Measurements from ENCODE around the gene GPR39. TPM values are rescaled to one million over a fixed set of nuclear protein-coding genes. Genes with fewer than 3 reads are reported as not detected.

Gene GPR39
- total and polyA plus RNA-seq, 2 donors (not counting 1 experiment from before 2014, with no cell fraction given) = not detected

- Mint-ChIP-seq H3K4me1 (no peaks in the 10 kb centered on the region), H3K27me3 (peaks cover 4% of the 10 kb centered on the region), H3K27ac (no peak overlapping the region), H3K4me3 (no peak overlapping the region), H3K9me3 (ENCODE audit: insufficient read depth) (no peaks in the 10 kb centered on the region)
- ChIA-PET CTCF (no interaction called here), POLR2A (no interaction called here)
- H3K79me2 ChIP-seq (ENCODE audit: control insufficient read depth, insufficient read depth, low read length) = no peaks in the 10 kb centered on the region
- H4K20me1 ChIP-seq (ENCODE audit: control insufficient read depth, insufficient read depth, low read length, poor library complexity, severe bottlenecking) = no peaks in the 10 kb centered on the region
- intact Hi-C loops (cut with micrococcal nuclease) = no loop called here
- H3K4me3 ChIP-seq (ENCODE audit: control extremely low read depth in 1 of 5, extremely low read depth in 1 of 5, insufficient read depth in 1 of 5, low read depth in 2 of 5, low read length in 4 of 5) = no peak overlapping the region
- no peak for DNase-seq
- no peaks in the 10 kb centered on the region for H3K4me1 ChIP-seq (ENCODE audit: control insufficient read depth in 2 of 2, insufficient read depth in 2 of 2, low read length in 2 of 2)
- TF ChIP-seq EZH2 (IDR thresholded peaks at IDR 0.05; ENCODE audit: borderline replicate concordance, insufficient read depth, low read depth, low read length, poor library complexity, severe bottlenecking) (no peak), CTCF (IDR thresholded peaks at IDR 0.05) (no peak)
- ATAC-seq (ENCODE audit: low read depth) = no peak
- no peaks in the 10 kb centered on the region for H3K27me3 ChIP-seq (replicated peaks in 1 of 4; ENCODE audit: control extremely low read depth in 1 of 4, control insufficient read depth in 3 of 4, insufficient read depth in 4 of 4, low read length in 3 of 4)
- no peak overlapping the region for H3K9ac ChIP-seq (ENCODE audit: low read length)
- no peaks in the 10 kb centered on the region for H3K36me3 ChIP-seq (replicated peaks in 1 of 2; ENCODE audit: control extremely low read depth in 1 of 2, control insufficient read depth in 1 of 2, extremely low read depth in 1 of 2, insufficient read depth in 2 of 2, low read length in 1 of 2)
- H2AFZ ChIP-seq (ENCODE audit: insufficient read depth, low read depth, low read length, poor library complexity, severe bottlenecking) = no peak overlapping the region
- H3K27ac ChIP-seq (ENCODE audit: low read length in 2 of 2) = no peak overlapping the region
- WGBS (ENCODE audit: insufficient coverage) = 94% methylated on average over 2 of the region's 3 CpGs
- H3K9me3 ChIP-seq (ENCODE audit: control extremely low read depth in 1 of 3, control insufficient read depth in 2 of 3, insufficient read depth in 1 of 3, low read length in 2 of 3) = no peaks in the 10 kb centered on the region
- H3K4me2 ChIP-seq (replicated peaks; ENCODE audit: low read depth, low read length, poor library complexity, severe bottlenecking) = no peak overlapping the region
Measured at GRCh38 chr2:132573444-132574007, 156.9 kb downstream of the GPR39 start.

GRCh38 chr2:132577686-132578085 is 161.1 kb downstream of the GPR39 start:
- no peaks in the 10 kb centered on the region for H4K20me1 ChIP-seq (ENCODE audit: control insufficient read depth, insufficient read depth, low read length, poor library complexity, severe bottlenecking)
- Mint-ChIP-seq H3K4me1 (no peaks in the 10 kb centered on the region), H3K9me3 (ENCODE audit: insufficient read depth) (no peaks in the 10 kb centered on the region), H3K27me3 (no peaks in the 10 kb centered on the region), H3K27ac (no peak overlapping the region), H3K4me3 (no peak overlapping the region)
- ATAC-seq (ENCODE audit: low read depth) (no peak), DNase-seq (no peak)
- no peak overlapping the region for H2AFZ ChIP-seq (ENCODE audit: insufficient read depth, low read depth, low read length, poor library complexity, severe bottlenecking)
- H3K4me3 ChIP-seq (ENCODE audit: control extremely low read depth in 1 of 5, extremely low read depth in 1 of 5, insufficient read depth in 1 of 5, low read depth in 2 of 5, low read length in 4 of 5) = no peak overlapping the region
- no peak overlapping the region for H3K4me2 ChIP-seq (replicated peaks; ENCODE audit: low read depth, low read length, poor library complexity, severe bottlenecking)
- no peaks in the 10 kb centered on the region for H3K36me3 ChIP-seq (replicated peaks in 1 of 2; ENCODE audit: control extremely low read depth in 1 of 2, control insufficient read depth in 1 of 2, extremely low read depth in 1 of 2, insufficient read depth in 2 of 2, low read length in 1 of 2)
- POLR2A ChIA-PET = no interaction called here
- H3K9me3 ChIP-seq (ENCODE audit: control extremely low read depth in 1 of 3, control insufficient read depth in 2 of 3, insufficient read depth in 1 of 3, low read length in 2 of 3) = peaks cover 0 to 3% (median 0%) of the 10 kb centered on the region in 3 donors
- WGBS (ENCODE audit: insufficient coverage) = no CpG with 5 or more reads among the region's 2 CpGs
- no peaks in the 10 kb centered on the region for H3K27me3 ChIP-seq (replicated peaks in 1 of 4; ENCODE audit: control extremely low read depth in 1 of 4, control insufficient read depth in 3 of 4, insufficient read depth in 4 of 4, low read length in 3 of 4)
- no peak for TF ChIP-seq EZH2 (IDR thresholded peaks at IDR 0.05; ENCODE audit: borderline replicate concordance, insufficient read depth, low read depth, low read length, poor library complexity, severe bottlenecking)
- TF ChIP-seq CTCF (IDR thresholded peaks at IDR 0.05) = no peak
- no peaks in the 10 kb centered on the region for H3K79me2 ChIP-seq (ENCODE audit: control insufficient read depth, insufficient read depth, low read length)
- CTCF ChIA-PET = no interaction called here
- H3K9ac ChIP-seq (ENCODE audit: low read length) = no peak overlapping the region
- no peaks in the 10 kb centered on the region for H3K4me1 ChIP-seq (ENCODE audit: control insufficient read depth in 2 of 2, insufficient read depth in 2 of 2, low read length in 2 of 2)
- no peak overlapping the region for H3K27ac ChIP-seq (ENCODE audit: low read length in 2 of 2)
- intact Hi-C loops (cut with micrococcal nuclease) = no loop called here

Measured in B cell (primary cell).